ENCODE measurements around the gene PGAM5.

GRCh38 chr12:132766380-132767085 is 55.9 kb downstream of the PGAM5 start:
- TF ChIP-seq POLR2A (IDR thresholded peaks at IDR 0.05; ENCODE audit: low read length) = no peak
- no peak for TF ChIP-seq SMC3 (IDR thresholded peaks at IDR 0.05)
- no peak for TF ChIP-seq CTCF (IDR thresholded peaks at IDR 0.05)
- TF ChIP-seq ESRRA (IDR thresholded peaks at IDR 0.05; ENCODE audit: borderline replicate concordance, low read length) = no peak
- no peak for TF ChIP-seq HOXA7 (CRISPR knock-in tag; IDR thresholded peaks at IDR 0.05)
- TF ChIP-seq JUN (IDR thresholded peaks at IDR 0.05) = 0 out of 5 replicates have a peak, but pooled peaks of 1 of the 2 experiments have one; percentile 8
- TF ChIP-seq, protein P1, sequence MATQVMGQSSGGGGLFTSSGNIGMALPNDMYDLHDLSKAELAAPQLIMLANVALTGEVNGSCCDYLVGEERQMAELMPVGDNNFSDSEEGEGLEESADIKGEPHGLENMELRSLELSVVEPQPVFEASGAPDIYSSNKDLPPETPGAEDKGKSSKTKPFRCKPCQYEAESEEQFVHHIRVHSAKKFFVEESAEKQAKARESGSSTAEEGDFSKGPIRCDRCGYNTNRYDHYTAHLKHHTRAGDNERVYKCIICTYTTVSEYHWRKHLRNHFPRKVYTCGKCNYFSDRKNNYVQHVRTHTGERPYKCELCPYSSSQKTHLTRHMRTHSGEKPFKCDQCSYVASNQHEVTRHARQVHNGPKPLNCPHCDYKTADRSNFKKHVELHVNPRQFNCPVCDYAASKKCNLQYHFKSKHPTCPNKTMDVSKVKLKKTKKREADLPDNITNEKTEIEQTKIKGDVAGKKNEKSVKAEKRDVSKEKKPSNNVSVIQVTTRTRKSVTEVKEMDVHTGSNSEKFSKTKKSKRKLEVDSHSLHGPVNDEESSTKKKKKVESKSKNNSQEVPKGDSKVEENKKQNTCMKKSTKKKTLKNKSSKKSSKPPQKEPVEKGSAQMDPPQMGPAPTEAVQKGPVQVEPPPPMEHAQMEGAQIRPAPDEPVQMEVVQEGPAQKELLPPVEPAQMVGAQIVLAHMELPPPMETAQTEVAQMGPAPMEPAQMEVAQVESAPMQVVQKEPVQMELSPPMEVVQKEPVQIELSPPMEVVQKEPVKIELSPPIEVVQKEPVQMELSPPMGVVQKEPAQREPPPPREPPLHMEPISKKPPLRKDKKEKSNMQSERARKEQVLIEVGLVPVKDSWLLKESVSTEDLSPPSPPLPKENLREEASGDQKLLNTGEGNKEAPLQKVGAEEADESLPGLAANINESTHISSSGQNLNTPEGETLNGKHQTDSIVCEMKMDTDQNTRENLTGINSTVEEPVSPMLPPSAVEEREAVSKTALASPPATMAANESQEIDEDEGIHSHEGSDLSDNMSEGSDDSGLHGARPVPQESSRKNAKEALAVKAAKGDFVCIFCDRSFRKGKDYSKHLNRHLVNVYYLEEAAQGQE (IDR thresholded peaks at IDR 0.05) = no peak
- TF ChIP-seq MAZ (IDR thresholded peaks at IDR 0.05; ENCODE audit: borderline replicate concordance, low read depth, low read length) = no peak
- TF ChIP-seq KDM1A (IDR thresholded peaks at IDR 0.05; ENCODE audit: low read depth) = no peak
